Natural killer cell treated with Interleukin-12 subunit alpha and Interleukin-12 subunit beta and Interleukin-15 and Interleukin-18, amount 100 ng/mL, for 72 hours (primary cell): ENCODE data around the gene EPHA3. TPM values are rescaled to one million over a fixed set of nuclear protein-coding genes. Genes with fewer than 3 reads are reported as not detected.

ENCODE experiments used
- ATAC-seq, 2 donors: fragments of 150-1000 bp; cut with Tn5 transposase in 1 of 2; sonication (Bioruptor Pico), chemical (Tn5 transposase) in 1 of 2; 2 replicates each; pipeline ENCODE4 v1.10.0; 2021
- DNase-seq: peaks from one replicate; pipeline ENCODE4 v3.0.0; 2022; ENCODE audit warnings: low spot score
- H3K27ac Mint-ChIP-seq, 2 donors: 1 replicate in 1 of 2; 2 replicates in 1 of 2; pipeline ENCODE4 v1.8.0; 2022; ENCODE audit warnings: mixed read lengths in 2 of 2, mild to moderate bottlenecking in 1 of 2, moderate library complexity in 1 of 2
- H3K27me3 Mint-ChIP-seq, 2 donors: 1 replicate in 1 of 2; 2 replicates in 1 of 2; pipeline ENCODE4 v1.8.0; 2022; ENCODE audit warnings: mixed read lengths in 2 of 2
- H3K36me3 Mint-ChIP-seq: one replicate; pipeline ENCODE4 v1.8.0; 2022; ENCODE audit warnings: mixed read lengths
- H3K4me1 Mint-ChIP-seq, 2 donors: 1 replicate in 1 of 2; 2 replicates in 1 of 2; pipeline ENCODE4 v1.8.0; 2022; ENCODE audit warnings: low read depth in 2 of 2, mixed read lengths in 2 of 2, mild to moderate bottlenecking in 1 of 2
- H3K4me3 Mint-ChIP-seq: one replicate; pipeline ENCODE4 v1.8.0; 2022; ENCODE audit warnings: mixed read lengths
- H3K9me3 Mint-ChIP-seq: 2 replicates; pipeline ENCODE4 v1.8.0; 2022; ENCODE audit warnings: mixed read lengths
- total RNA-seq, 2 donors: library from RNA; stranded (reverse); gene quantifications; one replicate each; pipeline ENCODE4 v1.2.3, GENCODE V29; 2022

The EPHA3 gene
- total RNA-seq, 2 donors from 2014 or later: not detected

DNA sequence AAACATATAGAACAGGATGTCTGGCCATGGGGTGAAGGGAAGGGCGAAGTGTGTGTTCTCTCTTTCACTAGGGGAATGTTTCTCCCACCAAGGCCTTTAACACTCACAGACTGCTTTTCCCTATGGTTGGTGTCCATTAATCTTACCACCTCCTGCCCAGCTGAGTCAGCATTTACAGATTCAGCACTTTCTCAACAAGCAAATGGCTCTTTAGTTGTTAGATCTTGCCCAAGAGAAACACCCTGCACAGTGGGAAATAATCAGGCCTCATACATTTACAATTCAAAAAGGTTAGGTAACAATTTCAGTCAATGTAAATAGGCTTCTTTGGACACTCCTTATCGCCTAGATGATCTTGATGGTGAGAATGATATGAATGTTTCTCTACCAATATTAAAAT lies 418.2 kb downstream of the EPHA3 start:
- no peak for DNase-seq
- H3K9me3 Mint-ChIP-seq: peaks cover 8% of the 10 kb centered on the region
- ATAC-seq: no peak
- no peak overlapping the region for H3K4me3 Mint-ChIP-seq
- H3K27ac Mint-ChIP-seq: no peak overlapping the region
- no peaks in the 10 kb centered on the region for H3K27me3 Mint-ChIP-seq
- no peaks in the 10 kb centered on the region for H3K4me1 Mint-ChIP-seq
- peaks cover 11% of the 10 kb centered on the region for H3K36me3 Mint-ChIP-seq

GRCh38 chr3:89527736-89528305 lies 420.4 kb downstream of the EPHA3 start:
- H3K27me3 Mint-ChIP-seq: no peaks in the 10 kb centered on the region
- H3K27ac Mint-ChIP-seq: no peak overlapping the region
- H3K9me3 Mint-ChIP-seq: peaks cover 8% of the 10 kb centered on the region
- ATAC-seq (no peak), DNase-seq (no peak)
- no peak overlapping the region for H3K4me3 Mint-ChIP-seq
- H3K4me1 Mint-ChIP-seq: no peaks in the 10 kb centered on the region
- H3K36me3 Mint-ChIP-seq: peaks cover 11% of the 10 kb centered on the region
